Panc1 (cell line): ENCODE data around the gene ATP6V1C2. TPM values are rescaled to one million over a fixed set of nuclear protein-coding genes. Genes with fewer than 3 reads are reported as not detected.

Experiments used
- ATAC-seq: fragments of 200-7000 bp; cut with Tn5 transposase; 2 replicates; pipeline ENCODE4 v1.9.1; 2020; ENCODE audit warnings: mild to moderate bottlenecking, moderate library complexity
- BruUV-seq: library from RNA; stranded (reverse); fragments of 400-500 nt; replicated peaks from 2 replicates; lab custom pipeline; 2021; lab: Mats Ljungman, UMichigan
- CTCF ChIA-PET: fragments of 300-600 bp; sonication (Branson Sonifier 250); formaldehyde crosslinking; loops from one replicate; lab custom pipeline; 2022; ENCODE audit warnings: antibody characterized with exemption; lab: Charles Lee
- POLR2A ChIA-PET: fragments of 300-600 bp; sonication (Branson Sonifier 250); formaldehyde crosslinking; loops from one replicate; lab custom pipeline; 2022; ENCODE audit warnings: antibody characterized with exemption; lab: Charles Lee
- DNase-seq: peaks from one replicate; pipeline ENCODE4 v3.0.0-alpha.2; 2010; ENCODE audit warnings: low read depth, low spot score
- H3K27ac ChIP-seq: 2 replicates; pipeline ENCODE4 v1.5.1; 2011; ENCODE audit warnings: mild to moderate bottlenecking, low read length, inconsistent platforms
- H3K27me3 ChIP-seq: fragments of 200-500 bp; sonication (Bioruptor generic); 2 replicates; pipeline ENCODE4 v1.6.0; 2014; ENCODE audit warnings: low read length, inconsistent platforms; ENCODE audit not compliant: control insufficient read depth, insufficient read depth
- H3K36me3 ChIP-seq: fragments of 200-500 bp; sonication (Bioruptor generic); 2 replicates; pipeline ENCODE4 v1.5.1; 2014; ENCODE audit warnings: inconsistent platforms, mild to moderate bottlenecking, low read length, moderate library complexity; ENCODE audit not compliant: control insufficient read depth, insufficient read depth
- H3K4me1 ChIP-seq: 2 replicates; pipeline ENCODE4 v1.5.1; 2011; ENCODE audit warnings: inconsistent platforms, mild to moderate bottlenecking, low read length, moderate library complexity; ENCODE audit not compliant: control insufficient read depth, insufficient read depth
- H3K4me3 ChIP-seq, 2 experiments: 2 replicates each; pipeline ENCODE4 v1.5.1; 2011 to 2012; ENCODE audit warnings: low read depth in 2 of 2, low read length in 2 of 2, mild to moderate bottlenecking in 2 of 2, inconsistent platforms in 1 of 2, moderate library complexity in 1 of 2
- H3K9me3 ChIP-seq: fragments of 200-500 bp; sonication (Bioruptor generic); 2 replicates; pipeline ENCODE4 v1.5.1; 2014; ENCODE audit warnings: low read depth, mild to moderate bottlenecking, inconsistent platforms, low read length, moderate library complexity; ENCODE audit not compliant: control insufficient read depth, insufficient read depth
- POLR2AphosphoS5 ChIP-seq: IDR thresholded peaks from 2 replicates; pipeline ENCODE4 v1.6.1; 2012; ENCODE audit warnings: mild to moderate bottlenecking, low read depth, low read length, moderate library complexity
- SIN3A ChIP-seq: IDR thresholded peaks from 2 replicates; pipeline ENCODE4 v1.6.1; 2012; ENCODE audit warnings: low read depth, mild to moderate bottlenecking, low read length, moderate library complexity, borderline replicate concordance; ENCODE audit not compliant: insufficient read depth
- TCF7L2 ChIP-seq: IDR thresholded peaks from 2 replicates; pipeline ENCODE4 v1.6.1; 2011; ENCODE audit warnings: mild to moderate bottlenecking, low read depth, low read length, inconsistent platforms
- in situ Hi-C: cut with HindIII; loops from 2 replicates; pipeline ENCODE4 v1.10.0; 2016; ENCODE audit warnings: low sequenced_read_pairs, low pct_unique_long_range_greater_than_20kb
- intact Hi-C: fragments of 100-400 bp; cut with micrococcal nuclease; formaldehyde crosslinking; loops from one replicate; pipeline ENCODE4 v1.10.0; 2022; ENCODE audit not compliant: unreplicated experiment
- total RNA-seq: library from RNA; stranded (reverse); gene quantifications from one replicate; pipeline ENCODE4 v1.2.1, GENCODE V29; 2021; ENCODE audit not compliant: unreplicated experiment
- TF ChIP-seq, protein P1 (sequence below), 2 experiments: IDR thresholded peaks; 2 replicates each; pipeline ENCODE4 v1.6.1; 2011 to 2012; ENCODE audit warnings: low read depth in 2 of 2, control low read depth in 1 of 2, low read length in 1 of 2, mild to moderate bottlenecking in 1 of 2, moderate library complexity in 1 of 2; ENCODE audit not compliant: insufficient read depth in 1 of 2
- TF ChIP-seq, protein P2 (sequence below): fragments of 450-650 bp; IDR thresholded peaks from 2 replicates; pipeline ENCODE4 v1.5.1; 2017; ENCODE audit warnings: mild to moderate bottlenecking

ATP6V1C2 gene
- total RNA-seq, 1 experiment from 2014 or later = 0.54 TPM

DNA sequence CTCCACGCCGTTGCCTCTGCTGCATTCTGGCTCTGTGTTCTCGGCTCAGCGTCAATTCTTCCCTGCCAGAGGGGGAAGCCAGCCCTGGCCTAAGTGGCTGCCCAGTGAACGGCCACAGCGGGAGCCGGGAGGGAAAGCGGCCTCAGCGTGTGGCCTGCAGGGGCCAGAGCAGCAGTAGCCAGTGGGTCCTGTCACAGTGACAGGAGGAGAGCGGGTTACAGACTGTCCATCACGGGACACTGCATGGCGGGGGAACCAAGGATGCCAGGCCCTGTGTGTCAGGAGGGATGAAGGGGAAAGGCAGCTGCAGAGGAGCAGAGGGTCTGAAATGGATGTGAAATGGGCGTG lies 51.4 kb downstream of the ATP6V1C2 start:
- Histone ChIP-seq H3K9me3 (no peaks in the 10 kb centered on the region), H3K36me3 (no peaks in the 10 kb centered on the region), H3K27ac (no peak overlapping the region), H3K27me3 (no peaks in the 10 kb centered on the region), H3K4me1 (no peaks in the 10 kb centered on the region), H3K4me3 (no peak overlapping the region)
- ChIA-PET CTCF (no interaction called here), POLR2A (no interaction called here)
- no peak for ATAC-seq
- TF ChIP-seq POLR2AphosphoS5 = no peak
- TF ChIP-seq, protein P1, sequence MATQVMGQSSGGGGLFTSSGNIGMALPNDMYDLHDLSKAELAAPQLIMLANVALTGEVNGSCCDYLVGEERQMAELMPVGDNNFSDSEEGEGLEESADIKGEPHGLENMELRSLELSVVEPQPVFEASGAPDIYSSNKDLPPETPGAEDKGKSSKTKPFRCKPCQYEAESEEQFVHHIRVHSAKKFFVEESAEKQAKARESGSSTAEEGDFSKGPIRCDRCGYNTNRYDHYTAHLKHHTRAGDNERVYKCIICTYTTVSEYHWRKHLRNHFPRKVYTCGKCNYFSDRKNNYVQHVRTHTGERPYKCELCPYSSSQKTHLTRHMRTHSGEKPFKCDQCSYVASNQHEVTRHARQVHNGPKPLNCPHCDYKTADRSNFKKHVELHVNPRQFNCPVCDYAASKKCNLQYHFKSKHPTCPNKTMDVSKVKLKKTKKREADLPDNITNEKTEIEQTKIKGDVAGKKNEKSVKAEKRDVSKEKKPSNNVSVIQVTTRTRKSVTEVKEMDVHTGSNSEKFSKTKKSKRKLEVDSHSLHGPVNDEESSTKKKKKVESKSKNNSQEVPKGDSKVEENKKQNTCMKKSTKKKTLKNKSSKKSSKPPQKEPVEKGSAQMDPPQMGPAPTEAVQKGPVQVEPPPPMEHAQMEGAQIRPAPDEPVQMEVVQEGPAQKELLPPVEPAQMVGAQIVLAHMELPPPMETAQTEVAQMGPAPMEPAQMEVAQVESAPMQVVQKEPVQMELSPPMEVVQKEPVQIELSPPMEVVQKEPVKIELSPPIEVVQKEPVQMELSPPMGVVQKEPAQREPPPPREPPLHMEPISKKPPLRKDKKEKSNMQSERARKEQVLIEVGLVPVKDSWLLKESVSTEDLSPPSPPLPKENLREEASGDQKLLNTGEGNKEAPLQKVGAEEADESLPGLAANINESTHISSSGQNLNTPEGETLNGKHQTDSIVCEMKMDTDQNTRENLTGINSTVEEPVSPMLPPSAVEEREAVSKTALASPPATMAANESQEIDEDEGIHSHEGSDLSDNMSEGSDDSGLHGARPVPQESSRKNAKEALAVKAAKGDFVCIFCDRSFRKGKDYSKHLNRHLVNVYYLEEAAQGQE (IDR thresholded peaks at IDR 0.05; ENCODE audit: insufficient read depth in 1 of 2, low read depth in 2 of 2, low read length in 1 of 2) = no peak
- no peak for TF ChIP-seq TCF7L2
- TF ChIP-seq, protein P2, sequence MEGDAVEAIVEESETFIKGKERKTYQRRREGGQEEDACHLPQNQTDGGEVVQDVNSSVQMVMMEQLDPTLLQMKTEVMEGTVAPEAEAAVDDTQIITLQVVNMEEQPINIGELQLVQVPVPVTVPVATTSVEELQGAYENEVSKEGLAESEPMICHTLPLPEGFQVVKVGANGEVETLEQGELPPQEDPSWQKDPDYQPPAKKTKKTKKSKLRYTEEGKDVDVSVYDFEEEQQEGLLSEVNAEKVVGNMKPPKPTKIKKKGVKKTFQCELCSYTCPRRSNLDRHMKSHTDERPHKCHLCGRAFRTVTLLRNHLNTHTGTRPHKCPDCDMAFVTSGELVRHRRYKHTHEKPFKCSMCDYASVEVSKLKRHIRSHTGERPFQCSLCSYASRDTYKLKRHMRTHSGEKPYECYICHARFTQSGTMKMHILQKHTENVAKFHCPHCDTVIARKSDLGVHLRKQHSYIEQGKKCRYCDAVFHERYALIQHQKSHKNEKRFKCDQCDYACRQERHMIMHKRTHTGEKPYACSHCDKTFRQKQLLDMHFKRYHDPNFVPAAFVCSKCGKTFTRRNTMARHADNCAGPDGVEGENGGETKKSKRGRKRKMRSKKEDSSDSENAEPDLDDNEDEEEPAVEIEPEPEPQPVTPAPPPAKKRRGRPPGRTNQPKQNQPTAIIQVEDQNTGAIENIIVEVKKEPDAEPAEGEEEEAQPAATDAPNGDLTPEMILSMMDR = no peak
- TF ChIP-seq SIN3A = no peak
- intact Hi-C loops (no loop called here), in situ Hi-C loops (no loop called here)
- DNase-seq = no peak
- no TSS peak for BruUV-seq

DNA sequence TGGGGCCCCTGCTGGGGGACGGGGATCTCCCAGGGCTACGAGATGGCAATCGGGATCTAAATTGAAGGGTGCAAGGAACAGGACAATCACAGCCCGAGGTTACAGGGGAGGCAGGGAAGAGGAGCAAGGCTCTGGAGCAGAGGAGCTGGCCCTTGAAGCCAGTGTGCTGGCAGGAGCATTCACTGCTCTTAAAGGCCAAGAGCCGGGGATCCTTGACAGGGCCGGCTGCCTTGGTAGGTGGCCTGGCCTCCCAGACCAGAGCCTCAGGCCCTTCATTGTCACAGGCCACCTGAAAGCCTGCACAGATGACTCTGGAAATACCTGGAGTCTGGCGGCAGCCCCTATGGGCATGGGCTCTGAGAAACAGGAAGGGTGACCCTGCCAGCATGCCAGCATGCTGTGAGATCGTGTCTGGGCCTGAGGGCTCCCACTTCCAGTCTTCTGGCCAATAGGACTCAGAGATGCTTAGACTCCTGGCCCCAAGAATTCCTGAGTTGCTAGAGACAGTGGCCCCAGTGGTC lies 52.5 kb downstream of the ATP6V1C2 start:
- CTCF ChIA-PET = no interaction called here
- in situ Hi-C loops = no loop called here
- ATAC-seq = peak; percentile 27
- Histone ChIP-seq H3K4me1 (no peaks in the 10 kb centered on the region), H3K9me3 (no peaks in the 10 kb centered on the region), H3K4me3 (no peak overlapping the region), H3K36me3 (no peaks in the 10 kb centered on the region), H3K27ac (no peak overlapping the region), H3K27me3 (no peaks in the 10 kb centered on the region)
- no TSS peak for BruUV-seq
- TF ChIP-seq SIN3A (no peak), POLR2AphosphoS5 (no peak), TCF7L2 (no peak)
- TF ChIP-seq, protein P2 = no peak
- TF ChIP-seq, protein P1 (IDR thresholded peaks at IDR 0.05; ENCODE audit: insufficient read depth in 1 of 2, low read depth in 2 of 2, low read length in 1 of 2) = no peak
- POLR2A ChIA-PET = no interaction called here
- intact Hi-C loops = no loop called here
- DNase-seq = no peak
